LNCAP (cell line): Measurements from ENCODE around the gene SELENOS.

Experiments used
- CTCF ChIP-seq: fragments of 450-650 bp; IDR thresholded peaks from 2 replicates; pipeline ENCODE4 v1.5.1; 2017; ENCODE audit warnings: mild to moderate bottlenecking

The SELENOS gene

GRCh38 chr15:101277943-101278564, 769 bp upstream of the SELENOS start:
- no peak for TF ChIP-seq CTCF

- no peak; the same call in 1 of the 2 replicates for TF ChIP-seq CTCF
These were observed 716 bp downstream of the SELENOS start for GRCh38 chr15:101276501-101277037.

GRCh38 chr15:101275018-101275417, 2.3 kb downstream of the SELENOS start:
- no peak for TF ChIP-seq CTCF

- no peak for TF ChIP-seq CTCF
These were observed 3.8 kb downstream of the SELENOS start for GRCh38 chr15:101273534-101273933.

- no peak for TF ChIP-seq CTCF
These were observed 4.7 kb downstream of the SELENOS start for GRCh38 chr15:101272584-101272983.

GRCh38 chr15:101269479-101270223, 7.6 kb downstream of the SELENOS start:
- peak; percentile 52 for TF ChIP-seq CTCF

GRCh38 chr15:101267320-101268104, 9.8 kb downstream of the SELENOS start:
- no peak for TF ChIP-seq CTCF
